ENCODE data around the gene PODXL2.

PODXL2 gene

GRCh38 chr3:127722091-127722784 lies 93.3 kb downstream of the PODXL2 start:
- Histone ChIP-seq H3K9ac (ENCODE audit: low read length) (no peak overlapping the region), H3K18ac (ENCODE audit: low read length) (no peak overlapping the region), H3K27me3 (ENCODE audit: insufficient read depth, low read length, poor library complexity) (no peaks in the 10 kb centered on the region), H3K56ac (ENCODE audit: low read length) (no peak overlapping the region), H2BK15ac (replicated peaks; ENCODE audit: low read depth) (no peak overlapping the region), H4K5ac (ENCODE audit: low read length) (no peak overlapping the region), H3K27ac (ENCODE audit: low read depth, low read length) (no peak overlapping the region), H3K4me2 (ENCODE audit: low read length) (no peak overlapping the region), H3K79me1 (ENCODE audit: low read length) (no peaks in the 10 kb centered on the region), H2BK5ac (ENCODE audit: low read length) (no peak overlapping the region), H3K23ac (ENCODE audit: low read length) (no peak overlapping the region), H2BK120ac (ENCODE audit: low read depth, low read length) (no peak overlapping the region), H3K4me1 (ENCODE audit: control insufficient read depth, low read depth, low read length) (no peaks in the 10 kb centered on the region), H4K8ac (ENCODE audit: low read depth, low read length) (no peak overlapping the region), H3K79me2 (ENCODE audit: control insufficient read depth, insufficient read depth, low read length) (no peaks in the 10 kb centered on the region), H3K36me3 (ENCODE audit: control insufficient read depth, insufficient read depth, low read length) (no peaks in the 10 kb centered on the region), H2AK5ac (ENCODE audit: low read length) (no peak overlapping the region), H3K4ac (ENCODE audit: low read depth, low read length) (no peak overlapping the region), H3K4me3 (ENCODE audit: low read length) (no peak overlapping the region)
- DNase-seq, result peak; percentile 23
- WGBS (ENCODE audit: extremely low coverage, insufficient coverage, low lambda C conversion rate), result no CpG with 5 or more reads among the region's 13 CpGs

Small RNAs within 50 kb of the gene (small RNA-seq; reads per million reads assigned to genes)
- gene MIR7976 (ENCODE audit: insufficient read depth), result 3.4 reads per million, percentile 53 among the genes with 10 or more reads in this experiment

All from mesendoderm (in vitro differentiated cells).